ENCODE measurements around the gene PLD4. TPM values are rescaled to one million over a fixed set of nuclear protein-coding genes. Genes with fewer than 3 reads are reported as not detected.
"Not testable (repeated sequence)": the region's sequence is repeated elsewhere in the genome, so short reads cannot be mapped to it uniquely, and the experiment has no call there.

PLD4 gene
- total RNA-seq, 1 donor from 2014 or later = 2.6 TPM

GRCh38 chr14:104941508-104942365 lies 17.1 kb downstream of the PLD4 start:
- no peak for DNase-seq (ENCODE audit: low spot score)

- no peak for DNase-seq (ENCODE audit: low spot score)
These were observed 17.9 kb downstream of the PLD4 start for GRCh38 chr14:104942586-104942985.

GRCh38 chr14:104943216-104944015 lies 18.7 kb downstream of the PLD4 start:
- DNase-seq (ENCODE audit: low spot score) = not testable (repeated sequence)

- not testable (repeated sequence) for DNase-seq (ENCODE audit: low spot score)
These were observed 19.3 kb downstream of the PLD4 start for GRCh38 chr14:104944016-104944308.

- DNase-seq (ENCODE audit: low spot score) = not testable (repeated sequence)
These were observed 19.9 kb downstream of the PLD4 start for GRCh38 chr14:104944436-104945205.

- DNase-seq (ENCODE audit: low spot score) = not testable (repeated sequence)
These were observed 20.6 kb downstream of the PLD4 start for GRCh38 chr14:104945266-104945665.

GRCh38 chr14:104945986-104946965 lies 21.6 kb downstream of the PLD4 start:
- DNase-seq (ENCODE audit: low spot score) = not testable (repeated sequence)

DNA sequence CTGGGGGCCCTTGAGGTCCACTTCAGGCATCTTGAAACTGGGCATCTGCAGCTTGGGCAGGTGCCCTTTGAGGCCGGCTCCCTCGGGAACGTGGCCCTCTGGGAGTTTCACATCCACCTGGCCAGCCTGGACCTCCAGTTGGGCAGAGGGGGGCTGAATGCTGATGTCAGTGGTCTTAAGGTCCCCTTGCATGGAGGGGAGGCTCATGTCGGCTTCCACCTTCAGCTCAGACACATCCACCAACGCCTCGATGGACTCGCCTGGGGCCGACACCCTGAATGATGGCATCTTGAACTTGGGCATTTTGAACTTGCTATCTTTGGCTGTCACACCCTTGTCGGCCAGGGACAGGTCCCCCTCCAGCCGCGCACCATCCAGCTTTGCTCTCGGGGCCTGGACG lies 22.5 kb downstream of the PLD4 start:
- not testable (repeated sequence) for DNase-seq (ENCODE audit: low spot score)

- DNase-seq (ENCODE audit: low spot score) = not testable (repeated sequence)
These were observed 23.4 kb downstream of the PLD4 start for GRCh38 chr14:104947881-104948735.

DNA sequence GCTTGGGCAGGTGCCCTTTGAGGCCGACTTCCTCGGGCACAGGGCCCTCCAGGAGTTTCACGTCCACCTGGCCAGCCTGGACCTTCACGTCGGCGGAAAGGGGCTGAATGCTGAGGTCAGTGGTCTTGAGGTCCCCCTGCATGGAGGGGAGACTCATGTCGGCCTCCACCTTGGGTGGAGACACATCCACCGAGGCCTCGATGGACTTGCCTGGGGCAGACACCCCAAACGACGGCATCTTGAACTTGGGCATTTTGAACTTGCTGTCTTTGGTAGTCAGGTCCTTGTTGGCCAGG lies 24.0 kb downstream of the PLD4 start:
- no peak for DNase-seq (ENCODE audit: low spot score)

DNA sequence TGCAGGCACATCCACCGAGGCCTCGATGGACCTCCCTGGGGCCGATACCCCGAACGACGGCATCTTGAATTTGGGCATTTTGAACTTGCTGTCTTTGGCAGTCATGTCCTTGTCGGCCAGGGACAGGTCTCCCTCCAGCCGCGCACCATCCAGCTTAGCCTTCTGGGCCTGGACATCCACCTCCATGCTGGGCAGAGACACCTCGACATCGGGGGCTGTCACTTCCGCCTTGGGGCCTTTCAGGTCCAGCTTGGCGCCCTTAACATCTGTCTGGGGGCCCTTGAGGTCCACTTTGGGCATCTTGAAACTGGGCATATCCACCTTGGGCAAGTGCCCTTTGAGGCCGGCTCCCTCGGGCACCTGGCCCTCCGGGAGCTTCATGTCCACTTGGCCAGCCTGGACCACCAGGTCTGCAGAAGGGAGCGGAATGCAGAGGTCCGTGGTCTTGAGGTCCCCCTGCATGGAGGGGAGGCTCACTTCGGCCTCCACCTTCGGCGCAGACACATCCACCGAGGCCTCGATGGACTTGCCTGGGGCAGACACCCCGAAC lies 24.8 kb downstream of the PLD4 start:
- not testable (repeated sequence) for DNase-seq (ENCODE audit: low spot score)

DNA sequence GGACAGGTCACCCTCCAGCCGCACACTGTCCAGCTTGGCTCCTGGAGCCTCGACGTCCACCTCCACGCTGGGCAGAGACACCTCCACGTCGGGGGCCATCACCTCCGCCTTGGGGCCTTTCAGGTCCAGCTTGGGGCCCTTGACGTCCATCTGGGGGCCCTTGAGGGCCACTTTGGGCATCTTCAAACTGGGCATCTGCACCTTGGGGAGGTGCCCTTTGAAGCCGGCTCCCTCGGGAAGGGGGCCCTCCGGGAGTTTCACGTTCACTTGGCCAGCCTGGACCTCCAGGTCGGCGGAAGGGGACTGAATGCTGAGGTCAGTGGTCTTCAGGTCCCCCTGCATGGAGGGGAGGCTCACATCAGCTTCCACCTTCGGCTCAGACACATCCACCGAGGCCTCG lies 25.3 kb downstream of the PLD4 start:
- no peak for DNase-seq (ENCODE audit: low spot score)

- not testable (repeated sequence) for DNase-seq (ENCODE audit: low spot score)
These were observed 26.0 kb downstream of the PLD4 start for GRCh38 chr14:104950701-104951100.

DNA sequence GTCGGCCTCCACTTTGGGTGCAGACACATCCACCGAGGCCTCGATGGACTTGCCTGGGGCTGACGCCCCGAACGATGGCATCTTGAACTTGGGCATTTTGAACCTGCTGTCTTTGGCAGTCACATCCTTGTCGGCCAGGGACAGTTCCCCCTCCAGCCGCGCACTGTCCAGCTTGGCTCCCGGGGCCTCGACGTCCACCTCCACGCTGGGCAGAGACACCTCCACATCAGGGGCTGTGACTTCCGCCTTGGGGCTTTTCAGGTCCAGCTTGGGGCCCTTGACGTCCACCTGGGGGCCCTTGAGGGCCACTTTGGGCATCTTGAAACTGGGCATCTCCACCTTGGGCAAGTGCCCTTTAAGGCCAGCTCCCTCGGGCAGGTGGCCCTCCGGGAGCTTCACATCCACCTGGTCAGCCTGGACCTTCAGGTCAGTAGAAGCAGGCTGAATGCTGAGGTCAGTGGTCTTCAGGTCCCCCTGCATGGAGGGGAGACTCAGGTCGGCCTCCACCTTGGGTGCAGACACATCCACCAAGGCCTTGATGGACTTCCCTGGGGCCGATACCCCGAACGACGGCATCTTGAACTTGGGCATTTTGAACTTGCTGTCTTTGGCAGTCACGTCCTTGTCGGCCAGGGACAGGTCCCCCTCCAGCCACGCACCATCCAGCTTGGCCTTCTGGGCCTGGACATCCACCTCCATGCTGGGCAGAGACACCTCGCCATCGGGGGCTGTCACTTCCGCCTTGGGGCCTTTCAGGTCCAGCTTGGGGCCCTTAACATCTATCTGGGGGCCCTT lies 27.4 kb downstream of the PLD4 start:
- DNase-seq (ENCODE audit: low spot score) = not testable (repeated sequence)

- no peak for DNase-seq (ENCODE audit: low spot score)
These were observed 28.4 kb downstream of the PLD4 start for GRCh38 chr14:104953097-104953496.

DNA sequence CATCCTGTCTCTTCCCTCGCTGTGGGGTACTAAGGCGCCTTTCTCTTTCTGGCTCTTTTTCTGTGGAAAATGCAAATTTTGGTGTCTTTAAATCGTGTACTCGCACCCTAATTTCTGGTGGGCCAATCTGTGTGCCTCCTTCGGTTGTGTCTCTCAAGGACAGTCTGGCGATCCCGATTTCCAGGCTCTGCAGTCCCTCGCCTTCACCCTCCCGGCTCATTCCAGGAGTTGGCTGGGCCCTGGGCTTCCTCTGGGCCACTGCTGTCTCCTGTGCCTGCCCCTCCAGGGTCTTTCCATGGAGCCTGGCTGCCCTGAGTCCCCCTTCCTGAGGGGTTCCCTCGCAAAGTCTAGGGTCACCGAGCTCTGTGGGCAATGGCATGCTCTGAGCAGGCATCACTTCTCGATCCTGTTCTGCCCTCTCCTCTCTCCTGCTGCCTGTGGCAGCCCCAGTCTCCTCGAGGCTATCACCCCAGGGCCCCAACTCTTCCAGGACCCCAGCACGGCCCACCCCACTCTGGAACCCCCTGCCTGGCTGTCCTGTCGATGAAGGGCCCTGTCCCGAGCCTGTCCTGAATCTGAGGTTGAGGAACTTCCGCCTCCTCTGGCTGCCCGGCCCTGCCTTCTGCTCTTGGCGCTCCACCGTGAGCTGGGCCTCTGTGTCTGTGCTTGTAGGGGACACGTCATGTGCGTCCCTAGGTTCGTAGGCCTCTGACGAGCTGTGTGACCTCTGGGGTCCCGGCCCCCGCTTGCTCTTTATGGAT lies 29.4 kb downstream of the PLD4 start:
- no peak for DNase-seq (ENCODE audit: low spot score)

- no peak for DNase-seq (ENCODE audit: low spot score)
These were observed 30.2 kb downstream of the PLD4 start for GRCh38 chr14:104954746-104955395.

DNA sequence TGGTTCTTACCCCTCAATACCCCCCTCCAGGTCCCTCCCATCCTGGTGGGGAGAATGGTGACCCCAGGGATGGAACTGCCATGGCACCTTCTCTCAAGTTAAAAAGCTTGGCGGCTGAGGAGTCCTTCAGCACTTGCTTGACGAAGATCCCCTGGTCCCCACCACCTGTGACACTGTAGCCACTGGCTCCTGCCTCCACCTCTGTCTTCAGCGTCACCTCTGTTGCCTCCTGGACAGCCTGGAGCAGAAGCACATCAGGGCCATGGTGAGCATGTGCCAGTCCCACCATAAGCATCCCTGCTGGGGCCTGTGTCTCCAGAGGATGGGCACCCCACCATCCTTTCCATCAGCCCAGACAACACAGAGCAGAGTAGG lies 30.7 kb downstream of the PLD4 start:
- no peak for DNase-seq (ENCODE audit: low spot score)

All from ureter (tissue), 1 donor.